DMS53 treated with DMSO at 0.1 percent for 48 hours (cell line): Measurements from ENCODE around the gene KCNJ11.
A peak's percentile ranks its signal among the peaks of the same experiment; 100 is the strongest.

ENCODE experiments used
- DNase-seq: peaks from one replicate; lab custom pipeline; 2025; ENCODE audit not compliant: unreplicated experiment; lab: John Stamatoyannopoulos, UW

KCNJ11 gene

GRCh38 chr11:17410606-17411379, 22.3 kb upstream of the KCNJ11 start:
- no peak for DNase-seq

- DNase-seq = no peak
These were observed 20.2 kb upstream of the KCNJ11 start for GRCh38 chr11:17408641-17409040.

- no peak for DNase-seq
These were observed 19.6 kb upstream of the KCNJ11 start for GRCh38 chr11:17408026-17408425.

GRCh38 chr11:17407575-17407974, 19.1 kb upstream of the KCNJ11 start:
- no peak for DNase-seq

- no peak for DNase-seq
These were observed 18.3 kb upstream of the KCNJ11 start for GRCh38 chr11:17406818-17407149.

GRCh38 chr11:17406082-17406817, 17.8 kb upstream of the KCNJ11 start:
- DNase-seq = no peak

GRCh38 chr11:17405232-17406005, 17.0 kb upstream of the KCNJ11 start:
- peak; percentile 91 for DNase-seq

- no peak for DNase-seq
These were observed 15.7 kb upstream of the KCNJ11 start for GRCh38 chr11:17403980-17404759.

- DNase-seq = no peak
These were observed 14.0 kb upstream of the KCNJ11 start for GRCh38 chr11:17402486-17402885.

GRCh38 chr11:17401841-17402240, 13.4 kb upstream of the KCNJ11 start:
- DNase-seq = no peak

- DNase-seq = no peak
These were observed 12.9 kb upstream of the KCNJ11 start for GRCh38 chr11:17401316-17401715.

GRCh38 chr11:17400048-17400775, 11.8 kb upstream of the KCNJ11 start:
- no peak for DNase-seq

GRCh38 chr11:17399236-17399635, 10.8 kb upstream of the KCNJ11 start:
- no peak for DNase-seq

GRCh38 chr11:17397311-17398002, 9.0 kb upstream of the KCNJ11 start:
- no peak for DNase-seq

- no peak for DNase-seq
These were observed 8.3 kb upstream of the KCNJ11 start for GRCh38 chr11:17396598-17397310.

- no peak for DNase-seq
These were observed 7.5 kb upstream of the KCNJ11 start for GRCh38 chr11:17395978-17396377.

- DNase-seq = no peak
These were observed 7.1 kb upstream of the KCNJ11 start for GRCh38 chr11:17395554-17395961.

GRCh38 chr11:17394743-17395390, 6.4 kb upstream of the KCNJ11 start:
- DNase-seq = no peak

- no peak for DNase-seq
These were observed 5.0 kb upstream of the KCNJ11 start for GRCh38 chr11:17393472-17393871.
